Measurements from ENCODE around the gene NEU2.
"Not testable (repeated sequence)": the region's sequence is repeated elsewhere in the genome, so short reads cannot be mapped to it uniquely, and the experiment has no call there.

Gene NEU2

DNA sequence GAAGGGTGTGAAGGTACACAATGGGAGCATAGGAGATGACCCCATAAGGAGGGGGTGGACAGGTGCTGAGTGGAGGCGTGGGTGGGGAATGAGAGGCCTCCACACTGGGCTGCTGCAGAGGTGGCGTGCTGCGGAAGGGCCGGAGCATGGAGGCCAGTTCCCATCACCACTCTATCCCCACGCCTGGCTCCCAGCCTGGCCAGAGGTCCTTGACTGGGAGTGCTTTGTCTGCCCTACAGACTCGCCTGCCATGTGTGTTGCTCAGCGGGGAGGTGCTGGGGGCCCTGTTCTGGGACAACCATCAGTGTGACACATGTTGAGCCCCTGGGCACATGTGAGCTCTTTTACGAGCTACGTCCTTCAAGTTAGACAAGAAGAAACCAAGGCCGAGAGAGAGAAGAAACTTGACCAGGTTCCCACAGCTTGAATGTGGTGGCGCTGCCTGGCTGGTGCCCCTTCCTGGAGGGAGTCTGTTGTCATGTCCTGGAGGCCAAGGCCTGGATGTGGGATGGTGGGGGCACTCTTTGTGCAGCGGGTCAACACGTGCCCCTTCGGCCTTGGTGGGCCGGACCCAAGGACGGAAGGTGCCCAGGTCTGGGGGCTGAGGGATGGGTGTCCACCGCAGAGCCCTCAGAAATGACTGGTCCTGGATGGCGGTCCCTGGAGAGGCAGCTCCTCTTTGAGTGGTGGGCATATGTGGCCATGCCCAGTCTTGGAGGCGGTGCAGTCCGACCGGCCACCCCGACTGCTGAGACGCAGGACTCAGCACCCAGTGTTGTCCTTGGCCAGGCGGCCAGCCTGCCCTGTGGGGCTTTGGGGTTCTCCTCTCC is 26.5 kb downstream of the NEU2 start:
- no peak for DNase-seq (ENCODE audit: low read depth)

DNA sequence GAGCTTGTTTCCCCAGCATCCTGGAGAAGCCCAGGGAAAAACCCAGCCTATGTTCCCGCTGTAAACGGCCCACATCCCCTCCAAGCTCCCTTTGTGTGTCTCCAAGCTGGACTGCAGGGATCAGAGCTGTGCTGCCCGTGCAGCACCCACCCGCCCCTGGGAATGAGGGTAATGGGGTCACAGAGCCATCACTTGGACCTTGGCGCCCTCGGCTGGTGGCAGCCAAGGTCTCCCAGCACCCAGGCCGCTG is 27.0 kb downstream of the NEU2 start:
- no peak for DNase-seq (ENCODE audit: low read depth)

DNA sequence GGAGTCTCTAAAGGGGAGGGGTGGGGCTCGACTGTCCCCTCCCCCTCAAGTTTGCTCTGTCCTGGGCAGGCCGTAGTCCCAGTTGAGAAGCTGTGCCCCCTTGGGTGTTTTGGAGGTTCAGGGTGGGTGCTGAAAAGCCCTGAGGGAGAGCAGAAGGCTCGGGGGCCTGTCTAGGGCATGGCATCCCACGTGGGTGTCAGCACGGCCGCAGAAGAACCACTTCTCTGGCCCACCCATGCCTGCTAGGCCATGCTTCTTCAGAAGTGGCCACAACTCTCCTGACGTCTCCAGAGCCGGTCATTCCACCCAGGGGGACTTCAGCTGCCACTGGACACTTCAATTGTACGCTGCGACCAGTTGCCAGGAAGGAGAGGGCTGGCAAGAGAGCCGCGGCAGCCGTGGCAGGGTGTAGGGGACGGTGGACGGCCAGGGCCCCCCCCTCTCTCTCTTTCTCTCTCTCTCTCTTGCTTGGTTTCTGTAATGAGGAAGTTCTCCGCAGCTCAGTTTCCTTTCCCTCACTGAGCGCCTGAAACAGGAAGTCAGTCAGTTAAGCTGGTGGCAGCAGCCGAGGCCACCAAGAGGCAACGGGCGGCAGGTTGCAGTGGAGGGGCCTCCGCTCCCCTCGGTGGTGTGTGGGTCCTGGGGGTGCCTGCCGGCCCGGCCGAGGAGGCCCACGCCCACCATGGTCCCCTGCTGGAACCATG is 27.5 kb downstream of the NEU2 start, which contains the start of gene INPP5D:
INPP5D (plus strand) TSS at position 546 of the 704 bp plus-strand sequence; CDS start at position 683, 137 bp downstream.
- DNase-seq (ENCODE audit: low read depth), result no peak

DNA sequence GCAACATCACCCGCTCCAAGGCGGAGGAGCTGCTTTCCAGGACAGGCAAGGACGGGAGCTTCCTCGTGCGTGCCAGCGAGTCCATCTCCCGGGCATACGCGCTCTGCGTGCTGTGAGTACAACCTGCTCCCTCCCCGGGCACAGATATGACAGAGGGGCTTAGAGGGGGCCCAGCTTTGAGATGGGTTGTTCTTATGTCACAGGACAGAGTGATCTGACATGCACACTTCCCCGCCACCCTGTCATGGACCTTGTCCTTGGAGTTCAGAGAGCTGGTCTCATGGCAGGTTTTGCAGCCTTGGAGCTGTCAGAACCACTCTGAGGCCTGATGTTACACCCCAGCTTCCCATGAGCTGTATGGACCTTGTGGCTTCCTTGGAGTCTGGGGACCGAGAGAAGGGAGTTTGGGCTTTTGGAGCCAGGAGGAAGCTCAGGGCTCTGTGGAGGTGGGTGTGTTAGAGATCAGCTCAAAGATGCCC is 28.1 kb downstream of the NEU2 start:
- no peak for DNase-seq (ENCODE audit: low read depth)

DNA sequence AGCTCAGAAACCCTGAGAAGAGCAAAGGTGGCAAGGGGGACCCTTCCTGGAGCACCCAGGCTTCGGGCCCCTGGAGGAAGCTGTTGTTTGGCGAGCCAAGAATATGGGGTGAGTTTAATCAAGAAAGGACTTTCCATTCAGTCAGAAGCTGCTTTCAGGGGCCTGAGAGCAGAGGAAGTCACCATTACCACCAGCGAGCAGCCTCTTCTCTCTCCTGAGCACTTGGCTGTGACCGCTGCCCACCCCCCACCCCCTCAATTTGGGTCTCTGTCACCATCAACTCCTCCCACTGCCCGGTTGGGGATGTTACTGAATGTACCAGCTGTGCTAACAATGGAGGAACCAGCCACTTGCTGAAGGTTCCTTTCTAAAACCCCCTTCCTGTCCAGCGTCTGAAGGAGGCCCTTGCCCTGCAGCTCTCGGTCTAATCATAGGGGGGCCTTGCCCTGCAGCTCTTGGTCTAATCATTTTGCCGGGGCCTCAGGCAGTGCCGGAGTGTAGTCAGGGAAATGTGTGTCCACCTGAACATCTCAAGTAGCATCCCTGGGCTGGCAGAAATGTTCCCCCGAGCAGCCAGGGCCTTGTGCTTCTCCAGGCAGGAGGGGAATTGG is 28.6 kb downstream of the NEU2 start:
- DNase-seq (ENCODE audit: low read depth), result no peak

DNA sequence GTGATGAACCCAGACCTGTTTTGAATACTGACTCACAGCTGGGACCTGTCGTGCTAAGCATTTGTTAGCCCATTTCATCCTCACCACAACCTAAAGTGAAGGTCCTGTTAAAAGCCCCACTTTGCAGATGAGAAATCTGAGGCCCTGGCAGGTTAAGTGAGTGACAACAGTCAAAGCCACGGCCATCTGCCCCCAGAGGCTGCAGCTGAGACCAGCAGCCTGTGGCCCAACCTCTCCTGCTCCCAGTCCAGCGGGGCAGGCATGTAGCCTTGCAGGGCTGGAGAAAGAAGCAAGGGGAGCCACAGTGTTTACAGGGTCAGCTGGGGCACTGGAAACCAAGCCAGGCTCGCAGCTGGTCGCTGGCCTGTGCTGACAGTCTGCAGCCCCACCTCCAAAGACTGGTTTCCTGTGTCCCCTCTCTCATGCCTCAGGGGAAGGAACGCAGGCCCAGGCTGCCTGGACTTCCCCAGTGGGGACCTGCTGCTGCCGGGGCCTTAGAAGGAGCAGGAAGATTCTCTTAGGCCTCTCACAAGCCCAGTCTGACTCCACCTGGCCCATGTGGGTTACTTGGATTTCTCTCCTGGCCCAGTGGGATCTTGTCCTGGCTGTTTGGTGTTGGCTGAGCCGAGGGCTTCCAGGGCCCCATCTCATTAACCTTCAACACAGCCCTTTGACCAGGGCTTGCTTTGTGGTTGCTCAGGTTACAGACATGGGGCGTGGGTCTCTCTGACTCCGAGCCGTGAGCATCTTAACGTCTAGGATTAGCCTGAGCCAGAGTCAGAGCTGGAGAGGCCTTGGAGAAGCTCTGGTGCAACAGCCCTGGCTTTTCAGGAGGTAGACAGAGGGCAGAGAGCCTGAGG is 29.3 kb downstream of the NEU2 start:
- DNase-seq (ENCODE audit: low read depth), result no peak

DNA sequence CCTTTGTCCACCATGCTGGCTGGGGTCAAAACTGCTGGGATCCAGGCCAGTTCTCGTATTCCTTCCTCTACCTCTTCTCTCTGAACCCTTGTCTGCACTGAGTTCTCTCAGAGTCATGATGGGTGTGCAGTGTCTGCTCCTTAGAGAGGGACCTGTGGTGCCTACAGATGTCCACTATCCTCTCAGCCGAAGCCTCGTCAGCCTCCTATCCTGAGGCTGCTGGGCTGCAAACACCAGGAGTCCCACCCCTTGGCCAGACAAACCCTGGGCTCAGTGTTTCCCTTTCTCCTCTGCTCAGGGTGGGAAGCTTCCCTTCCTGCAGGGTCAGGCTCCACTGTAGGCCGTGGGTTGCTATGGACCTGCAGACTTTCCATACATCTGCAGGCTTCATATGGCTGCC is 30.0 kb downstream of the NEU2 start:
- no peak for DNase-seq (ENCODE audit: low read depth)

DNA sequence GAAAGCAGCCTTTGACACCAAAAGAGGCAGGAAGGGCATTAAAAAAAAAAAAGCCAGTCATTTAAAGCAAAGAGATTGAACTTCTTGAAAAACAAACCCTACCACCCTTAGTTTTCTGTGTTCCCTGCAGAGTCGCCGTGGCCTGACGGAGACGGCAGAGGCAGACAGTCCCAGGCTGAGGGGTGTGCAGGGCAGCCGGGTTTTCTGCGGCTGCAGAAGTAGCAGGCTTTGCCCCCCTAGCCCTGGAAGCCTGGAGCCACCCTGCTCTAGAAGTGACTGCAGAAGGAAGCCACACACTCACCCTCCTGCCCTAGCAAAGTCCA is 30.4 kb downstream of the NEU2 start:
- no peak for DNase-seq (ENCODE audit: low read depth)

DNA sequence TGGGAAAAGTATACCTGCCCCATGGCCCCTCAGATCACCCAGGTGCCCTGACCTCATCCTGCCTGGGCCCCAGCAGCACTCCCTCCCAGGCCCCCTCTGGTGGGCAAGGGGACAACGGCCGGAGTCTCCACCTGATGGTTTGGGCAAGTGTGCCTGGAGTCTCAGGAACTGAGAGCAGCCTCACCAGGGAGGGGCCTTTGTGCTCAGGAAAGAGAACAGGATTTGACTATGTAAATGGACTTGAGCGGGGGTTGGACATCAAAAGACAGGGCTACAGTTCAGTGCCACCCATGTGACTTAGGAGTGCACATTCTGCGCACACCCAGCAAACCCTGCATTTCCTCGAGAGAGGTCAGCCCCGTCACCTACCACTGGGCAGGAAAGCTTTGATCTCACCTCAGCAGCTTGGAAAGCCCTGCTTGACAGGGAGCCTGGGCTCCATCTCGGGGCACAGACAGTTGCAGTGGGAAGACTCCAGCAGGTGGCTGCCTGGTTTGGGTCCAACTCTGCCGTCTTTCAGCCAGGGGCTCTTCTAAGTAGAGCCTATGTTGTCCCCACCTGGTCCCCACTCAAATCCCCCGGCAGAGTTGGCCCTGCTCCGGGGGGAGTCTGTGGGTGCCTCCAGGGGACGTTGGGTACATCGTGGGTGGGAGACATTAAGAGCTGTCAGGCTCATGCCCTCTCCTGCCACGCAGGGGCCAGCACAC is 30.9 kb downstream of the NEU2 start:
- no peak for DNase-seq (ENCODE audit: low read depth)

DNA sequence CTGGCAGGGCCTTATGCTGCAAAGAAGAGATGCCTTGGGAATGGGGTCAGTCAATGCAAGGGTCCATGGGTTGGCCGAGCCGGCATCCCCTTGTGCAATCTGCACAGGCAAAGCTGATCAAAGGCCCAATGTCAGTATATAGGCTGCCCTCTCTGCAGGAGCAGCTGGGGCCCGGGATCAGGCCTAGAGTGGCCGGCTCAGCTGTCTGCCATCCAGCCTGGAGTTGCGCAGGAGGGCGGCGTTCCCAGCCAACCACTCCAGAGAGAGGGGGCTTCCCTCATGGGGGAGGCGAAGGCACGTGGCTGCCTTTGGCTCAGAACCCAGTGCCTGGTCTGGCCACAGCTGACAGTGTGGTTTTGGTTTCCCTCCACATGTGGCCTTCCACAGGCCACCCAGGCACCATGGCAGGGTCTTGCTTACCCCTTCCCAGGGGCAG is 31.5 kb downstream of the NEU2 start:
- DNase-seq (ENCODE audit: low read depth), result no peak

DNA sequence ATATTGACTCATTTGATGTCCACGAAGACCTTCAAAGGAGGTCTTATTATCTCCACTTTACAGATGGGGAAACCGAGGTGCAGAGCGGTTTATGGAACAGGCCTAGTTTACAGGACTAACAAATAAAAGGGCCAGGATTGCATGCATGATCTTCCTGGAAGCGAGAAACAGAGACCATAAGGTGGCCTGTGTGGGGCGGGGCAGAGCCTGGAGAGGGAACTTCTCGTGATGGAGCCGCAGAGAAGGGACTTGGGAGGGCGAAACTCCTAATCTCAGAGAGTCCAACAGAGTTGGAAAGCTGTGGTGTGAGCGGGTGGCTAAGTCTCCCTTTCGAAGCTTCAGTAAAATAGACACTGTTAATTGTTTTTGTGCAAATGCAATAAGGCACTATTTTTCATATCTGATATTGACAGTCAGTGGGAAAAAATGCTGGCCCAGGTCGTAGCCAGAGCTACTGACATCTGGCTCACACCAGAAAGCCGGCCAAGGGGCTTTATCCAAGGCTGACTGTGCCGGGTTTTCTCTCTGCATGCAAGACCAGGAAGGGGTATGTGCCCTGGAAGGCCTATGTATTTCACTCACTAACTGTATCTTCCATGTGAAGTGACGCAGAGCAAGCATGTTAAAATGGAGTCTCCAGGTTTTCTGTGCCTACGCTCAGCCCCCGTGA is 32.2 kb downstream of the NEU2 start:
- no peak for DNase-seq (ENCODE audit: low read depth)

DNA sequence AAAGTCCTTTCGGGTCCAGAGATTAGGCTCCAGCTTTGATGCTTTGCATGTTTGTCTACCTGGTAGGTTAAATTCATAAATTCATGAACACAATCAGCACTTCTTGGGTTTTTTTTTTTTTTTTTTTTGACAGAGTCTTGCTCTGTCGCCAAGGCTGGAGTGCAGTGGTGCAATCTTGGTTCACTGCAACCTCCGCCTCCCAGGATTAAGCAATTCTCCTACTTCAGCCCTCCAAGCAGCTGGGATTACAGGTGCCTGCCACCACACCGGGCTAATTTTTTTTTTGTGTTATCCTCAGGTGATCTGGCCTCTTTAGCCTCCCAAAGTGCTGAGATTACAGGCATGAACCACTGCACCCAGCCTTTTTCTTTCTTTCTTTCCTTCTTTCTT is 32.7 kb downstream of the NEU2 start:
- DNase-seq (ENCODE audit: low read depth), result not testable (repeated sequence)

DNA sequence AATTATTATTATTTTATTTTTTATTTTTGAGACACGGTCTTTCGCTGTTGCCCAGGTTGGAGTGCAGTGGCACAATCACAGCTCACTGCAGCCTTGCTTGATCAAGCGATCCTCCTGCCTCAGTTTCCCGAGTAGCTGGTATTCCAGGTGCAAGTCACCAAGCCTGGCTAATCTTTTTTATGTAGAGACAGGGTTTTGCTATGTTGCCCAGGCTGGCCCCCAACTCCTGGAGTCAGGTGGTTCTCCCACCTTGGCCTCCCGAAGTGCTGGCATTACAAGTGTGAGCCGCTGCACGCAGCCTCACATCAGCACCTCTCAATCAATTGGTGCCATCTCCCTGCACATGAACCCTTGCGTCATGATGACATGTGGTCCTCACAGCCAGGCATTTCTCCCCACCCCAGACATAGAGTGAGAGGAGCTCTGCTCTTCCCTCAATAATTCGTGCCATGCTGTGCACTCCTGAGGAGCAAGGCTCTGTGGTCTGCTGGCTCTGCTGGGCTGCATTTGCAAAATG is 33.5 kb downstream of the NEU2 start:
- DNase-seq (ENCODE audit: low read depth), result no peak

DNA sequence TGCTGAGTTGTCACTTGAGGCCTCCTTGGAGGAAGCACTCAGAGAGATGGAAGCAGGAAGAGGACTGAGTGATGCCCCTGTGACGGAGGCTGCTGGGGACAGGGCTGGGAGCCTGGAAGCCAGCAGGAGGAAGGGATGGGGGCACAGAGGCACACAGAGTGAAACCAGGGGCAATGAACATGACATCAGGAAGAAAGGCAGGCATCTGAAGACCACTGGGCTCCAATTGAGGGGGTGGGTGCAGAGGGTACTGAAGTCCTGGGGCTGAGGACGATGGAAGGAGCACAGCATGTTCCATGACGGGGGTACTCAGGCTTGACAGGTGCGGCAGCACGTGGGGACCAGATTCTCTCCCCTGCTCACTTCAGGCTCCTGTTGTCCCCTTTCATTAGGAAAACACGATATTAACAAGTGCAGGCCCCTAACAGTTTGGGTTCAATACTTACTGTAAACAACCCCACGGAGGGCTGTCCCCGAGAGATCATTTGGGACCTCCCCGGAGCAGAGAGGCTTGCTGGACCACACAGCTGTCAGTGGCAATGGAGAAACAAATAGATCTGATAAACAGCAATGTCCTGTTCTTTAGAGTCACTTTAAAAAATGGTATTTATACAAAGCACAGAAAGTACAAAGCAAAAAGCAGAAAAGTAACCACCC is 36.4 kb downstream of the NEU2 start:
- DNase-seq (ENCODE audit: low read depth), result no peak

DNA sequence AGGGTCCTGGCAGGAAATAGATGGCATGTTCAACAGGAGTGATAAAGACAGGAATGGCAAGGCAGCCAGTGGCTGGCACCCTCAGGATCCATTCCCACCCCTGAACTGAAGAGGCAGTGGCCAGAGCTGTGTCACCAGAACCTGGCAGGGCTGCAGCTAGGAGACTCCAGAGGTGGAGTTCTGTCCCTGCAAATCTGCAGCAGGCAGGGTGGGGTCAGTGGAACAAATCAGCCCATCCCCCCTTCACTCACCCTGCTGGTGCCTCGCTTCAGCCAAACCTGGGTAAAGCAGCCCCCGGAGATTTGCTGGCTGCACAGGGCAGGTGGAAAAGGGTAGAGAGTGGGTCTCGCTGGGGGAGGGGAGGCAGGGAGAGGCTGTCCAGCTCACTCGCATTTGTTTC is 40.4 kb downstream of the NEU2 start:
- DNase-seq (ENCODE audit: low read depth), result no peak

DNA sequence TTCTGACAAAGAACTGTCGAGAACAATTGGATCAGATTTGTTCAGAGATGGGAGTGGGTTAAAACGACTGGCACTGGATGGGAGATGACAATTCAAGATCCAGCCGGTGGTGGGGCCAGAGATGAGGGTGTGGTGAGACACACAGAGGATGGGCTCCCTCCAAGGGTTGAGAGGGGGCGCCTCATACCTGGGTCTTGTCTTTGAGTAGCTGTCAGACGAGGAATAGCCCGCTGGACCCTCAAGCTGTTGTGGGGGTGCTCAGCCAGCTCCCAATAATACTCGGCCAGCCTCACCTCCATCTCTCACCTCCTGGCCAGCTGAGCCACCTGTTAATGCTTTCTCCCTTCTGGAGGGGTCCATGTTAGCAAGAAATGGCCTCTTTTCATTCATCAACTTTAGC is 41.6 kb downstream of the NEU2 start:
- DNase-seq (ENCODE audit: low read depth), result no peak

DNA sequence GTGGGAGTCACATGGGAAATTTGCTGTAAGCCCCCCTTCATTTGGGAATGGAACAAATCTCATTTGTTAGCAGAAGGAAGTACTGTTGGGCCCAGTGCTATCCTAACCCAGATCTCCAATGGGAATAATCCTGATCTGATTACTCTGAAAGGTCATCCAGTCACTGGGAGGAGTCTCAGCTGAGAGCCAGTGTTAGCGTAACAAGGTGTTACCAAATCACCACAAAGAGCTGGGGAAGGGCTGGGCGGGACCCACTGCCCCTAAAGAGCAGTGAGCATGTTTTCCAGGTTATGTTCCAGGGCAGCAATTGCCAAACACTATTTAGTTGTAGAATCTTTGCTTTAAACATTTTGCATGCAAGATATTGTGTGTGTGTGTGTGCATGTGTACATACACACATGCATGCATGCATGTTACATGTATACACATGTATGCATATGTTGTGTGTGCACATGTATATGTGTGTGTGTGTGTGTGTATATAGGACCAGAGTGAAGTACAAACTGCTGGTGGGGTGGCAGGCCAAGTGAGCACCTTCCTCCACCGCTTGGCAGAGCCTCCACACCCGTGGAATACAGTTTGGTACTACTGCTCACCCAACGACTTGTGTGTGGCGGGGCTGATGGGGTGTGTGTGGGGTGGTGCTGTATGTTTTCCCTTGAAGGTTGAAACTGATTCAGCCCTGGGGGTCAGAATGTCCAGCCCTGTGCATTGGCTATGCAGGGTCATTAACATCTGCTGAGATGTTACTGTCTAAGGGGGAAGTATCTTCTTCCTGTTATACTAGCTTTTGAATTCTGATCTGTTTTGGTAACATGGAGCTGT is 42.9 kb downstream of the NEU2 start:
- no peak for DNase-seq (ENCODE audit: low read depth)

DNA sequence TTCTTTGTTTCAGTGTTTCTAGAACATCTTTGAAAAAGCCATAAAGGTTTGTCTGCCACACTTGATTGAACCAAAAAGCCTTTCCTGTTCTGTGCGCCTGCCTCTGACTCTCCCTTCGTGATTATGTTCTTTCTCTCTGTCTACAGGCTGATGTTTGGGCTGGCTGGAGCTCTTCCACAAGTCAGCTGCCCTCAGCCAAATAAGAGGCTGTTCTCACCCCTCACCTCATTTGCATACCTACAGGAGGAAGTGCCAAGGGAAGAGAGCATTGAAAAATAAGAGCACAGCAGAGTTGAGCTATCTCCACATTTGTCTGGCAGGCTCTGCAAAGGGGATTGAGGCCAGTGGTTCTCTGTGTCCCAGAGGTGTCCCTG is 43.5 kb downstream of the NEU2 start:
- no peak for DNase-seq (ENCODE audit: low read depth)

DNA sequence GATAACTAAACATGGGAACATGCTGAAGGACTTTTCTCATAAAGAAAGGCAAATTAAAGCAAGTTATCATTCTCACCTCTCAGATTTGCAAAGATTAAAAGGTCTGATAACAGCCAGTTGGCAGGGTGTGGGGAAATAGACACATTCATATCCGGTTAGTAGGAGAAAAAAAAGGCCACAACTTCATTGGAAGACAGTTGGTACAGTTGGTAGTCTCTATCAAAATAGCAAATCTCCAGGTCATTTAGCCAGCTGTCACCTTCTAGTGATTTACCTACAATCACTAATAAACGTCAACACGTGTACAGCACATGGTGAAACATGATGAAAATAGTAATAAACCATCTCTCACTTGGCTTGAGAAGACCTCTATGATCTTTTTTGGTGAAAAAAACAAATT is 44.3 kb downstream of the NEU2 start:
- no peak for DNase-seq (ENCODE audit: low read depth)

DNA sequence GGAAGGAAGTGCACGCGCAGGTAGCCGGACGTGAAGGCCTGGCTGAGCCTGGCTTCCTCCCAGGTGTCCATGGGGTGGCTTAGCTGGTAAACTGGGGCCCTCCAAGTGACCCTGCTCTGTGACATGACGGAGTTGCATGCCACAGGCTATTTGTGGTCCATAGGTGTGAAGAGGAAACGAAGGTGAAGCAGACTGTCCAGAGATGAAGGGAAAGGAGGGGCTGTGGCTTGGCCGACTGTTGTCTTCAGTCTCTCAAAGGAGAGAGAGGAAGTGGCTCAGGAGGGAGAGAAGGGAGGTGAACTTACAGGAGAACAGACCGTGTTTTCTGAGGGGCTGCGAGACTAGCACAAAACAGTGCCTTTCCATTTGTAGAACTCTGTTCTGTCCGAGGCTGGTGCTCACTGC is 47.0 kb downstream of the NEU2 start:
- DNase-seq (ENCODE audit: low read depth), result no peak
